SK-N-DZ (cell line): Measurements from ENCODE around the gene DSG1.

Source experiments
- small RNA-seq, 2 experiments: library from RNA; depleted of rRNA; stranded (forward); fragments of <200 nt; gene quantifications; one replicate each; pipeline ENCODE3, GENCODE V24; 2014

DSG1 gene

Small RNAs within 50 kb of the gene (small RNA-seq; reads per million reads assigned to genes)
- gene RF00019 (0 reads per million in 2 experiments), gene RNU6-167P (0 reads per million in 2 experiments)
